HepG2 (cell line): ENCODE measurements around the gene CTSW. TPM values are rescaled to one million over a fixed set of nuclear protein-coding genes. Genes with fewer than 3 reads are reported as not detected.
A peak's percentile ranks its signal among the peaks of the same experiment; 100 is the strongest.

Experiments
- ARID4A ChIP-seq: sonication (generic); formaldehyde crosslinking; IDR thresholded peaks from 2 replicates; pipeline ENCODE4 v1.5.0; 2020; ENCODE audit warnings: mild to moderate bottlenecking, missing genetic modification reagents, borderline replicate concordance
- BHLHE40 ChIP-seq: IDR thresholded peaks from 2 replicates; pipeline ENCODE4 v1.6.1; 2011; ENCODE audit warnings: low read length, improper control_type of control experiment
- BRCA1 ChIP-seq: sonication (generic); formaldehyde crosslinking; IDR thresholded peaks from 2 replicates; pipeline ENCODE4 v1.4.0; 2020; ENCODE audit warnings: missing genetic modification reagents
- CCAR2 ChIP-seq: fragments of 200-400 bp; formaldehyde crosslinking; optimal IDR thresholded peaks from 2 replicates; pipeline ENCODE3; 2018; ENCODE audit warnings: low read depth, mild to moderate bottlenecking, low read length, moderate library complexity
- ELF1 ChIP-seq: sonication (generic); formaldehyde crosslinking; IDR thresholded peaks from 2 replicates; pipeline ENCODE4 v1.4.0; 2020; ENCODE audit warnings: missing genetic modification reagents
- HDAC2 ChIP-seq: sonication (generic); formaldehyde crosslinking; IDR thresholded peaks from 2 replicates; pipeline ENCODE4 v1.4.0; 2020; ENCODE audit warnings: missing genetic modification reagents
- PTBP1 ChIP-seq: fragments of 200-400 bp; formaldehyde crosslinking; IDR thresholded peaks from 2 replicates; pipeline ENCODE4 v1.6.1; 2018; ENCODE audit warnings: low read length, low read depth; ENCODE audit not compliant: poor library complexity, severe bottlenecking
- RCOR2 ChIP-seq: IDR thresholded peaks from 2 replicates; pipeline ENCODE4 v1.6.1; 2016; ENCODE audit warnings: missing biosample characterization, missing genetic modification reagents
- SETDB1 ChIP-seq: sonication (generic); formaldehyde crosslinking; IDR thresholded peaks from 2 replicates; pipeline ENCODE4 v1.5.1; 2020; ENCODE audit warnings: missing genetic modification reagents, mild to moderate bottlenecking, borderline replicate concordance
- SMARCE1 ChIP-seq: fragments of 450-650 bp; IDR thresholded peaks from 2 replicates; pipeline ENCODE4 v1.6.1; 2017; ENCODE audit warnings: borderline replicate concordance
- ZBTB14 ChIP-seq: sonication (generic); formaldehyde crosslinking; IDR thresholded peaks from 2 replicates; pipeline ENCODE4 v1.4.0; 2020; ENCODE audit warnings: missing genetic modification reagents
- ZBTB8A ChIP-seq: sonication (generic); formaldehyde crosslinking; IDR thresholded peaks from 2 replicates; pipeline ENCODE4 v1.4.0; 2020; ENCODE audit warnings: mild to moderate bottlenecking, low read depth, missing genetic modification reagents, borderline replicate concordance
- ZNF207 ChIP-seq: fragments of 450-650 bp; IDR thresholded peaks from 2 replicates; pipeline ENCODE4 v1.6.1; 2016; ENCODE audit warnings: antibody characterized with exemption, borderline replicate concordance
- ZNF33B ChIP-seq: sonication (generic); formaldehyde crosslinking; IDR thresholded peaks from 2 replicates; pipeline ENCODE4 v1.5.1; 2020; ENCODE audit warnings: mild to moderate bottlenecking, missing genetic modification reagents
- ZNF34 ChIP-seq: sonication (generic); formaldehyde crosslinking; IDR thresholded peaks from 2 replicates; pipeline ENCODE4 v1.4.0; 2020; ENCODE audit warnings: mild to moderate bottlenecking, missing genetic modification reagents, borderline replicate concordance
- ZNF468 ChIP-seq: sonication (generic); formaldehyde crosslinking; IDR thresholded peaks from 2 replicates; pipeline ENCODE4 v1.8.0; 2022; ENCODE audit warnings: mild to moderate bottlenecking, moderate library complexity, missing genetic modification reagents
- ZNF580 ChIP-seq: IDR thresholded peaks from 2 replicates; pipeline ENCODE4 v1.6.1; 2016; ENCODE audit warnings: low read depth, borderline replicate concordance
- ZNF792 ChIP-seq: IDR thresholded peaks from 2 replicates; pipeline ENCODE4 v1.6.1; 2016
- ZSCAN25 ChIP-seq: sonication (generic); formaldehyde crosslinking; IDR thresholded peaks from 2 replicates; pipeline ENCODE4 v1.8.0; 2022; ENCODE audit warnings: mild to moderate bottlenecking, missing genetic modification reagents
- polyA plus RNA-seq, 8 experiments: library from polyadenylated mRNA; depleted of rRNA in 3 of 8; stranded (reverse) in 7 of 8; unstranded in 1 of 8; fragments of >200 nt; fragmentation: Illumina TruSeq in 4 of 8; extraction: Trizol in 4 of 8; gene quantifications; 2 replicates each; pipeline versions ENCODE4 v1.2.1 to v1.2.3, GENCODE V29; 2011 to 2016; ENCODE audit warnings: low read depth in 4 of 8, missing spikeins in 1 of 8, mixed read lengths in 1 of 8; ENCODE audit not compliant: insufficient read depth in 1 of 8
- total RNA-seq, 5 experiments: library from RNA; depleted of rRNA; stranded (reverse); fragments of >200 nt; fragmentation: Illumina TruSeq; extraction: Trizol; gene quantifications; 2 replicates each; pipeline ENCODE4 v1.2.3, GENCODE V29; 2016; ENCODE audit warnings: low read depth in 1 of 5
- TF ChIP-seq, protein P1 (sequence below): sonication (generic); formaldehyde crosslinking; IDR thresholded peaks from 2 replicates; pipeline ENCODE4 v1.4.0; 2020; ENCODE audit warnings: missing genetic modification reagents

Gene CTSW
- total and polyA plus RNA-seq, 2 of the 13 experiments (the other 11 are each of a cell fraction or from before 2014, with no cell fraction given), result 0.09 TPM; not detected in 1

DNA sequence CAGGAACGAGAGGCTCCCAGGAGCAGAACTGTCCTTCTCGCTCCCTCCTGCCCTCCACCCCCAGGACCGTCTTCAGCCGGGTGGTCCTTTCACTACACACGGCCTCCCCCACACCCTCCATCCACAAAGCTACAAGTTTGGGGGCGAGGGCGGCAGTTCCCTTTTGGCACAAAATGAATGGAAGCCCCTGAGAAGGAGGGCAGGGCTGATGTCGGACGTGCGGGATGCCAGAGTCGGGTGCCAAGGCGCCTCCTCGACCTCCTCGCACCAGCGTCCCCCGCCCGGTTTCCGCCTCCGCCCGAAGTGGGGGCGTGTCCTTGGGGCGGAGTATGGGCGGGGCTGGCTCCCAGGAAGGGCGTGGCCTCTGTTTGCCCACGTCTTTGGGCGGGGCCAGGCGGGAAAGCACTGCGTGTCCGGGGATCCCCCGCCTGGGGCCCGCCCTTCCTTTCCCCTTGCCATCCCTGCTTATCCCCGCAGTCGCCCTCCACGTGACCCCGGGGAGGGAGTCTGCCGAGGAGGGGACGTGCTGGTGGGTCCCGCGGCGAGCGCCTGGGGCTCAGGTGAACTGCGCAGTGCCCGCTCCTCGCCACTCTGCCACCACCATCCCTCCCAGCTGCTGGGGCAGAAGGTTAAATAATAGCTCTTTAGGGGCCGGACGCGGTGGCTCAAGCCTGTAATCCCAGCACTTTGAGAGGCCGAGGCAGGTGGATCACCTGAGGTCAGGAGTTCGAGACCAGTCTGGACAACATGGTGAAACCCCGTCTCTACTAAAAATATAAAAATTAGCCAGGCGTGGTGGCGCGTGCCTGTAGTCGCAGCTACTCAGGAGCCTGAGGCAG, 6.1 kb upstream of the CTSW start (continued):
- TF ChIP-seq ARID4A (CRISPR knock-in tag), result peak; percentile 66; the same call in 1 of the 2 replicates
- no peak for TF ChIP-seq ZBTB14 (CRISPR knock-in tag)
- TF ChIP-seq, protein P1, sequence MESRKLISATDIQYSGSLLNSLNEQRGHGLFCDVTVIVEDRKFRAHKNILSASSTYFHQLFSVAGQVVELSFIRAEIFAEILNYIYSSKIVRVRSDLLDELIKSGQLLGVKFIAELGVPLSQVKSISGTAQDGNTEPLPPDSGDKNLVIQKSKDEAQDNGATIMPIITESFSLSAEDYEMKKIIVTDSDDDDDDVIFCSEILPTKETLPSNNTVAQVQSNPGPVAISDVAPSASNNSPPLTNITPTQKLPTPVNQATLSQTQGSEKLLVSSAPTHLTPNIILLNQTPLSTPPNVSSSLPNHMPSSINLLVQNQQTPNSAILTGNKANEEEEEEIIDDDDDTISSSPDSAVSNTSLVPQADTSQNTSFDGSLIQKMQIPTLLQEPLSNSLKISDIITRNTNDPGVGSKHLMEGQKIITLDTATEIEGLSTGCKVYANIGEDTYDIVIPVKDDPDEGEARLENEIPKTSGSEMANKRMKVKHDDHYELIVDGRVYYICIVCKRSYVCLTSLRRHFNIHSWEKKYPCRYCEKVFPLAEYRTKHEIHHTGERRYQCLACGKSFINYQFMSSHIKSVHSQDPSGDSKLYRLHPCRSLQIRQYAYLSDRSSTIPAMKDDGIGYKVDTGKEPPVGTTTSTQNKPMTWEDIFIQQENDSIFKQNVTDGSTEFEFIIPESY (CRISPR knock-in tag), result no peak
- TF ChIP-seq ELF1, result peak; percentile 80
- no peak for TF ChIP-seq ZNF34 (CRISPR knock-in tag)
- TF ChIP-seq PTBP1, result no peak
- no peak for TF ChIP-seq BHLHE40
- TF ChIP-seq SETDB1 (CRISPR knock-in tag), result no peak
- no peak for TF ChIP-seq SMARCE1
- peak; percentile 66; the same call in 1 of the 2 replicates for TF ChIP-seq HDAC2
- TF ChIP-seq BRCA1 (CRISPR knock-in tag), result no peak
- peak; percentile 64; the same call in 1 of the 2 replicates for TF ChIP-seq ZNF580 (CRISPR knock-in tag)
- TF ChIP-seq ZNF468 (CRISPR knock-in tag), result no peak
- no peak for TF ChIP-seq ZNF207
- TF ChIP-seq ZBTB8A, result no peak
- no peak; the same call in 1 of the 2 replicates for TF ChIP-seq ZSCAN25 (CRISPR knock-in tag)
- no peak for TF ChIP-seq ZNF792
- no peak for TF ChIP-seq CCAR2
- peak; percentile 42; the same call in 1 of the 2 replicates for TF ChIP-seq RCOR2 (CRISPR knock-in tag)
- no peak for TF ChIP-seq ZNF33B (CRISPR knock-in tag)
